Measurements from ENCODE around the gene PAQR5. TPM values are rescaled to one million over a fixed set of nuclear protein-coding genes. Genes with fewer than 3 reads are reported as not detected.

Gene PAQR5
- total and polyA plus RNA-seq, 9 of the 15 experiments (the other 6 are each of a cell fraction or from before 2014, with no cell fraction given) = 0.04 to 0.08 TPM; not detected in 7

DNA sequence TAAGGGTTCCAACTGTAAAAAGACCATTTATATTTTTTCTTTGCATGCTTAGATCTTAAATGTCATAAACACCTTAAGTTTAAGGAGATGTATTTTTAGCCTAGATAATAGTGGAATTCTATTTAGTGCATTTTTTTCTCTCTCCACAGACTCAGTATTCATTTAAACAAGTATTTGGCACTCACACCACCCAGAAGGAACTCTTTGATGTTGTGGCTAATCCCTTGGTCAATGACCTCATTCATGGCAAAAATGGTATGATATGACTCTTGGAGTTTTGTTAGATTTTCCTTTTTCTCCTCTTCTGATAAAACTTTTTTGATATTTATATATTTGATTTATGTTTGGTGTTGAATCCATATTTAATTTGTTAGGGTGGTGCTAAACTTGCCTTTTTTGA lies 122.8 kb downstream of the PAQR5 start:
- Histone ChIP-seq H3K9me3 (replicated peaks; ENCODE audit: control insufficient read depth, insufficient read depth, low read depth, low read length) (no peaks in the 10 kb centered on the region), H3K27me3 (ENCODE audit: control insufficient read depth in 2 of 2, insufficient read depth in 2 of 2, low read length in 2 of 2) (no peaks in the 10 kb centered on the region), H3K9me1 (ENCODE audit: control insufficient read depth, insufficient read depth, low read length) (no peaks in the 10 kb centered on the region), H3K27ac (ENCODE audit: extremely low read depth, low read depth, low read length) (no peak overlapping the region), H3K9ac (ENCODE audit: insufficient read depth in 1 of 2, low read depth in 2 of 2, low read length in 2 of 2) (no peak overlapping the region), H3K79me2 (ENCODE audit: control insufficient read depth, insufficient read depth, low read length) (peaks cover 25% of the 10 kb centered on the region), H2AFZ (ENCODE audit: low read depth, low read length) (no peak overlapping the region), H3K4me2 (ENCODE audit: insufficient read depth, low read length) (no peak overlapping the region), H3K36me3 (ENCODE audit: control insufficient read depth, insufficient read depth, low read length) (peaks cover 93% of the 10 kb centered on the region), H3K4me3 (no peak overlapping the region), H4K20me1 (replicated peaks; ENCODE audit: control insufficient read depth, insufficient read depth, low read length) (no peaks in the 10 kb centered on the region), H3K4me1 (replicated peaks in 1 of 2; ENCODE audit: control insufficient read depth in 2 of 2, insufficient read depth in 2 of 2, low read length in 2 of 2) (no peaks in the 10 kb centered on the region)
- CTCF ChIA-PET (ENCODE audit: low intra/inter-chr PET ratio) = no interaction called here
- in situ Hi-C loops (cut with MboI) (no loop called here), intact Hi-C loops (cut with micrococcal nuclease) (no loop called here)
- DNase-seq (ENCODE audit: extremely low read depth in 1 of 4, low spot score in 3 of 4) = no peak
- POLR2A ChIA-PET = interaction anchor here (0.7 to 1.5 kb wide), 2 partner anchors 30 to 36 kb away, joined by 3 to 4 read pairs; no protein-coding TSS in a partner anchor
- ATAC-seq = no peak
- no peak for FAIRE-seq
- BruUV-seq (replicated peaks) = no TSS peak
- TF ChIP-seq MAFK (IDR thresholded peaks at IDR 0.05; ENCODE audit: low read length) (no peak), ZSCAN32 (CRISPR knock-in tag; IDR thresholded peaks at IDR 0.05) (no peak), DEAF1 (CRISPR knock-in tag; IDR thresholded peaks at IDR 0.05) (no peak), EHMT2 (IDR thresholded peaks at IDR 0.05) (no peak)
- TF ChIP-seq, protein P1, sequence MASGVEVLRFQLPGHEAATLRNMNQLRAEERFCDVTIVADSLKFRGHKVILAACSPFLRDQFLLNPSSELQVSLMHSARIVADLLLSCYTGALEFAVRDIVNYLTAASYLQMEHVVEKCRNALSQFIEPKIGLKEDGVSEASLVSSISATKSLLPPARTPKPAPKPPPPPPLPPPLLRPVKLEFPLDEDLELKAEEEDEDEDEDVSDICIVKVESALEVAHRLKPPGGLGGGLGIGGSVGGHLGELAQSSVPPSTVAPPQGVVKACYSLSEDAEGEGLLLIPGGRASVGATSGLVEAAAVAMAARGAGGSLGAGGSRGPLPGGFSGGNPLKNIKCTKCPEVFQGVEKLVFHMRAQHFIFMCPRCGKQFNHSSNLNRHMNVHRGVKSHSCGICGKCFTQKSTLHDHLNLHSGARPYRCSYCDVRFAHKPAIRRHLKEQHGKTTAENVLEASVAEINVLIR (CRISPR knock-in tag; IDR thresholded peaks at IDR 0.05) = no peak
- TF ChIP-seq, protein P2, sequence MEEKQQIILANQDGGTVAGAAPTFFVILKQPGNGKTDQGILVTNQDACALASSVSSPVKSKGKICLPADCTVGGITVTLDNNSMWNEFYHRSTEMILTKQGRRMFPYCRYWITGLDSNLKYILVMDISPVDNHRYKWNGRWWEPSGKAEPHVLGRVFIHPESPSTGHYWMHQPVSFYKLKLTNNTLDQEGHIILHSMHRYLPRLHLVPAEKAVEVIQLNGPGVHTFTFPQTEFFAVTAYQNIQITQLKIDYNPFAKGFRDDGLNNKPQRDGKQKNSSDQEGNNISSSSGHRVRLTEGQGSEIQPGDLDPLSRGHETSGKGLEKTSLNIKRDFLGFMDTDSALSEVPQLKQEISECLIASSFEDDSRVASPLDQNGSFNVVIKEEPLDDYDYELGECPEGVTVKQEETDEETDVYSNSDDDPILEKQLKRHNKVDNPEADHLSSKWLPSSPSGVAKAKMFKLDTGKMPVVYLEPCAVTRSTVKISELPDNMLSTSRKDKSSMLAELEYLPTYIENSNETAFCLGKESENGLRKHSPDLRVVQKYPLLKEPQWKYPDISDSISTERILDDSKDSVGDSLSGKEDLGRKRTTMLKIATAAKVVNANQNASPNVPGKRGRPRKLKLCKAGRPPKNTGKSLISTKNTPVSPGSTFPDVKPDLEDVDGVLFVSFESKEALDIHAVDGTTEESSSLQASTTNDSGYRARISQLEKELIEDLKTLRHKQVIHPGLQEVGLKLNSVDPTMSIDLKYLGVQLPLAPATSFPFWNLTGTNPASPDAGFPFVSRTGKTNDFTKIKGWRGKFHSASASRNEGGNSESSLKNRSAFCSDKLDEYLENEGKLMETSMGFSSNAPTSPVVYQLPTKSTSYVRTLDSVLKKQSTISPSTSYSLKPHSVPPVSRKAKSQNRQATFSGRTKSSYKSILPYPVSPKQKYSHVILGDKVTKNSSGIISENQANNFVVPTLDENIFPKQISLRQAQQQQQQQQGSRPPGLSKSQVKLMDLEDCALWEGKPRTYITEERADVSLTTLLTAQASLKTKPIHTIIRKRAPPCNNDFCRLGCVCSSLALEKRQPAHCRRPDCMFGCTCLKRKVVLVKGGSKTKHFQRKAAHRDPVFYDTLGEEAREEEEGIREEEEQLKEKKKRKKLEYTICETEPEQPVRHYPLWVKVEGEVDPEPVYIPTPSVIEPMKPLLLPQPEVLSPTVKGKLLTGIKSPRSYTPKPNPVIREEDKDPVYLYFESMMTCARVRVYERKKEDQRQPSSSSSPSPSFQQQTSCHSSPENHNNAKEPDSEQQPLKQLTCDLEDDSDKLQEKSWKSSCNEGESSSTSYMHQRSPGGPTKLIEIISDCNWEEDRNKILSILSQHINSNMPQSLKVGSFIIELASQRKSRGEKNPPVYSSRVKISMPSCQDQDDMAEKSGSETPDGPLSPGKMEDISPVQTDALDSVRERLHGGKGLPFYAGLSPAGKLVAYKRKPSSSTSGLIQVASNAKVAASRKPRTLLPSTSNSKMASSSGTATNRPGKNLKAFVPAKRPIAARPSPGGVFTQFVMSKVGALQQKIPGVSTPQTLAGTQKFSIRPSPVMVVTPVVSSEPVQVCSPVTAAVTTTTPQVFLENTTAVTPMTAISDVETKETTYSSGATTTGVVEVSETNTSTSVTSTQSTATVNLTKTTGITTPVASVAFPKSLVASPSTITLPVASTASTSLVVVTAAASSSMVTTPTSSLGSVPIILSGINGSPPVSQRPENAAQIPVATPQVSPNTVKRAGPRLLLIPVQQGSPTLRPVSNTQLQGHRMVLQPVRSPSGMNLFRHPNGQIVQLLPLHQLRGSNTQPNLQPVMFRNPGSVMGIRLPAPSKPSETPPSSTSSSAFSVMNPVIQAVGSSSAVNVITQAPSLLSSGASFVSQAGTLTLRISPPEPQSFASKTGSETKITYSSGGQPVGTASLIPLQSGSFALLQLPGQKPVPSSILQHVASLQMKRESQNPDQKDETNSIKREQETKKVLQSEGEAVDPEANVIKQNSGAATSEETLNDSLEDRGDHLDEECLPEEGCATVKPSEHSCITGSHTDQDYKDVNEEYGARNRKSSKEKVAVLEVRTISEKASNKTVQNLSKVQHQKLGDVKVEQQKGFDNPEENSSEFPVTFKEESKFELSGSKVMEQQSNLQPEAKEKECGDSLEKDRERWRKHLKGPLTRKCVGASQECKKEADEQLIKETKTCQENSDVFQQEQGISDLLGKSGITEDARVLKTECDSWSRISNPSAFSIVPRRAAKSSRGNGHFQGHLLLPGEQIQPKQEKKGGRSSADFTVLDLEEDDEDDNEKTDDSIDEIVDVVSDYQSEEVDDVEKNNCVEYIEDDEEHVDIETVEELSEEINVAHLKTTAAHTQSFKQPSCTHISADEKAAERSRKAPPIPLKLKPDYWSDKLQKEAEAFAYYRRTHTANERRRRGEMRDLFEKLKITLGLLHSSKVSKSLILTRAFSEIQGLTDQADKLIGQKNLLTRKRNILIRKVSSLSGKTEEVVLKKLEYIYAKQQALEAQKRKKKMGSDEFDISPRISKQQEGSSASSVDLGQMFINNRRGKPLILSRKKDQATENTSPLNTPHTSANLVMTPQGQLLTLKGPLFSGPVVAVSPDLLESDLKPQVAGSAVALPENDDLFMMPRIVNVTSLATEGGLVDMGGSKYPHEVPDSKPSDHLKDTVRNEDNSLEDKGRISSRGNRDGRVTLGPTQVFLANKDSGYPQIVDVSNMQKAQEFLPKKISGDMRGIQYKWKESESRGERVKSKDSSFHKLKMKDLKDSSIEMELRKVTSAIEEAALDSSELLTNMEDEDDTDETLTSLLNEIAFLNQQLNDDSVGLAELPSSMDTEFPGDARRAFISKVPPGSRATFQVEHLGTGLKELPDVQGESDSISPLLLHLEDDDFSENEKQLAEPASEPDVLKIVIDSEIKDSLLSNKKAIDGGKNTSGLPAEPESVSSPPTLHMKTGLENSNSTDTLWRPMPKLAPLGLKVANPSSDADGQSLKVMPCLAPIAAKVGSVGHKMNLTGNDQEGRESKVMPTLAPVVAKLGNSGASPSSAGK (IDR thresholded peaks at IDR 0.05) = no peak
- TF ChIP-seq, protein P3, sequence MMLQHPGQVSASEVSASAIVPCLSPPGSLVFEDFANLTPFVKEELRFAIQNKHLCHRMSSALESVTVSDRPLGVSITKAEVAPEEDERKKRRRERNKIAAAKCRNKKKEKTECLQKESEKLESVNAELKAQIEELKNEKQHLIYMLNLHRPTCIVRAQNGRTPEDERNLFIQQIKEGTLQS (IDR thresholded peaks at IDR 0.05) = no peak
- TF ChIP-seq, protein P3 (CRISPR knock-in tag; conservative IDR thresholded peaks at IDR 0.05) = no peak
